SU-DHL-6 (cell line): ENCODE data around the gene CCDC60.

ENCODE experiments used
- H2AFZ ChIP-seq: fragments of 200-600 bp; sonication (generic); 2 replicates; pipeline ENCODE4 v1.6.1; 2014; ENCODE audit warnings: low read depth, mild to moderate bottlenecking, moderate library complexity, mixed read lengths, antibody characterized with exemption, low read length; ENCODE audit not compliant: severe bottlenecking
- H3F3A ChIP-seq: fragments of 200-600 bp; shearing (Covaris generic); 2 replicates; pipeline ENCODE4 v1.6.0; 2016; ENCODE audit warnings: antibody characterized with exemption, mild to moderate bottlenecking; ENCODE audit not compliant: insufficient read depth
- H3K27ac ChIP-seq: fragments of 200-600 bp; sonication (generic); 2 replicates; pipeline ENCODE4 v1.5.1; 2016; ENCODE audit warnings: low read depth, mild to moderate bottlenecking, low read length, moderate library complexity, mixed read lengths
- H3K27me3 ChIP-seq: fragments of 200-600 bp; sonication (generic), shearing (Covaris generic); 2 replicates; pipeline ENCODE4 v1.6.0; 2014; ENCODE audit warnings: mild to moderate bottlenecking, low read length
- H3K36me3 ChIP-seq: fragments of 200-600 bp; sonication (generic); 2 replicates; pipeline ENCODE4 v1.6.1; 2014; ENCODE audit warnings: mild to moderate bottlenecking, low read length, mixed read lengths
- H3K4me2 ChIP-seq: fragments of 300-600, 200-600 bp; shearing (Covaris generic), sonication (generic); 2 replicates; pipeline ENCODE4 v1.6.0; 2014; ENCODE audit warnings: low read length, low read depth, mild to moderate bottlenecking; ENCODE audit not compliant: poor library complexity, severe bottlenecking
- H3K4me3 ChIP-seq: fragments of 200-600 bp; sonication (generic); 2 replicates; pipeline ENCODE4 v1.5.1; 2014; ENCODE audit warnings: antibody characterized with exemption, low read length, mild to moderate bottlenecking, mixed read lengths; ENCODE audit not compliant: insufficient read depth, poor library complexity, severe bottlenecking
- H3K79me2 ChIP-seq: fragments of 200-600 bp; sonication (generic); 2 replicates; pipeline ENCODE4 v1.6.1; 2014; ENCODE audit warnings: mild to moderate bottlenecking, low read length, moderate library complexity; ENCODE audit not compliant: insufficient read depth
- H3K9ac ChIP-seq: fragments of 200-600 bp; sonication (generic); 2 replicates; pipeline ENCODE4 v1.7.0; 2014; ENCODE audit warnings: mild to moderate bottlenecking, low read length
- H3K9me2 ChIP-seq: fragments of 200-600 bp; sonication (generic); replicated peaks from 2 replicates; pipeline ENCODE4 v1.6.1; 2014; ENCODE audit warnings: low read length; ENCODE audit not compliant: insufficient read depth
- H3K9me3 ChIP-seq: fragments of 200-600 bp; sonication (generic); 2 replicates; pipeline ENCODE4 v1.6.1; 2014; ENCODE audit warnings: low read length, mixed read lengths; ENCODE audit not compliant: insufficient read depth
- H4K20me1 ChIP-seq: fragments of 200-600 bp; sonication (generic); 2 replicates; pipeline ENCODE4 v1.6.1; 2014; ENCODE audit warnings: low read depth, mild to moderate bottlenecking, antibody characterized with exemption, low read length, moderate library complexity, mixed read lengths
- CTCF ChIP-seq: fragments of 200-600 bp; sonication (generic); IDR thresholded peaks from one replicate; pipeline ENCODE4 v1.5.1; 2017; ENCODE audit warnings: antibody characterized with exemption, mild to moderate bottlenecking, low read length, moderate library complexity; ENCODE audit not compliant: insufficient read depth, poor library complexity, severe bottlenecking
- EZH2phosphoT487 ChIP-seq: fragments of 200-600 bp; sonication (generic), shearing (Covaris generic); conservative IDR thresholded peaks from 2 replicates; pipeline ENCODE4 v1.6.1; 2018; ENCODE audit warnings: mild to moderate bottlenecking, antibody characterized with exemption, low read length, moderate library complexity, mixed read lengths

Gene CCDC60

GRCh38 chr12:119302451-119303080, 32.0 kb upstream of the CCDC60 start:
- Histone ChIP-seq H3K9me2 (no peaks in the 10 kb centered on the region), H3K4me2 (no peak overlapping the region), H3K9me3 (no peaks in the 10 kb centered on the region), H2AFZ (no peak overlapping the region), H3K4me3 (no peak overlapping the region), H4K20me1 (no peaks in the 10 kb centered on the region), H3K27ac (no peak overlapping the region), H3K27me3 (no peaks in the 10 kb centered on the region), H3K36me3 (no peaks in the 10 kb centered on the region), H3F3A (no peaks in the 10 kb centered on the region), H3K9ac (no peak overlapping the region), H3K79me2 (no peaks in the 10 kb centered on the region)
- TF ChIP-seq CTCF: no peak
- TF ChIP-seq EZH2phosphoT487: no peak

- Histone ChIP-seq H3F3A (no peaks in the 10 kb centered on the region), H2AFZ (no peak overlapping the region)
- no peak for TF ChIP-seq CTCF
Measured at GRCh38 chr12:119306593-119306992, 27.9 kb upstream of the CCDC60 start.

GRCh38 chr12:119307747-119308146, 26.8 kb upstream of the CCDC60 start:
- no peaks in the 10 kb centered on the region for H3K9me2 ChIP-seq
- no peaks in the 10 kb centered on the region for H3K79me2 ChIP-seq
- H3K9me3 ChIP-seq: no peaks in the 10 kb centered on the region
- no peak overlapping the region for H2AFZ ChIP-seq
- H3K27me3 ChIP-seq: no peaks in the 10 kb centered on the region
- no peak overlapping the region for H3K4me2 ChIP-seq
- no peaks in the 10 kb centered on the region for H3F3A ChIP-seq
- no peaks in the 10 kb centered on the region for H3K36me3 ChIP-seq
- H3K9ac ChIP-seq: no peak overlapping the region
- no peak overlapping the region for H3K27ac ChIP-seq
- H4K20me1 ChIP-seq: no peaks in the 10 kb centered on the region
- no peak overlapping the region for H3K4me3 ChIP-seq
- TF ChIP-seq EZH2phosphoT487 (no peak), CTCF (no peak)

More at GRCh38 chr12:119306593-119306992, 27.9 kb upstream of the CCDC60 start:
- no peak overlapping the region for H3K4me2 ChIP-seq
- H4K20me1 ChIP-seq: no peaks in the 10 kb centered on the region
- no peaks in the 10 kb centered on the region for H3K79me2 ChIP-seq
- no peak overlapping the region for H3K4me3 ChIP-seq
- no peaks in the 10 kb centered on the region for H3K9me3 ChIP-seq
- H3K9me2 ChIP-seq: no peaks in the 10 kb centered on the region
- no peak overlapping the region for H3K9ac ChIP-seq
- H3K27me3 ChIP-seq: no peaks in the 10 kb centered on the region
- H3K36me3 ChIP-seq: no peaks in the 10 kb centered on the region
- no peak overlapping the region for H3K27ac ChIP-seq
